ENCODE measurements around the gene C2CD4C. TPM values are rescaled to one million over a fixed set of nuclear protein-coding genes. Genes with fewer than 3 reads are reported as not detected.
"Not testable (repeated sequence)": the region's sequence is repeated elsewhere in the genome, so short reads cannot be mapped to it uniquely, and the experiment has no call there.

C2CD4C gene
- polyA plus RNA-seq, 1 donor from 2014 or later: 21.4 TPM

DNA sequence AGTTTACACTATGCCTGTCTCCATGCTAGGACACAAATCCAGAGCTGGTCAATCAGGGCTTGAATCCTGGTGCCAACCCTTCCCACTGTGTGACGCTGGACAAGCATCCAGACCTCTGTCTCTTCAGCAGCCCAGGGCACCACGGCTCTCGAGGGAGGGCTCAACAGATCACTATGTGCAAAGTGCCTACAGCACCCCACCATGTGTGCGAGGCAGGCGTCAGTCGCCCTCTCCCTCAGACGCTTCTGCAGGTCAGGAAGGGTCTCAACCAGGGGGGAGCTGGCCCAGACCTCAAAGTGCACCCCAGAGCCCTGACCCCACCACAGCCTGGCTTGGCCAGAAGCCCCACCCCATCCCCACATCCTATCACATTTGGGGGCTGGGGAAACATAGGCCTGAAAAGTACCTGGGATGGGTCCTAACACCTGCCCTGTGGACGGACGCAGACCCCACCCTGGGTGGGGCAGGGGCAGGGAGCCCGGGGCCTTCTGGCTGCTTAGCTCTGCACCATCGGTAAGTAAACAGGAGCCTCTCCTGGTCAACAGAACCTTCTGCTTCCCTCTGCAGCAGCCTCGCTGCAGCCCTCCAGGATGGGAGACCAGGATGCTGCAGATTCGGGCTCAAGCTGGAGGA is 2.9 kb upstream of the C2CD4C start:
- Histone ChIP-seq H3K27ac (ENCODE audit: low read length) (no peak overlapping the region), H3K27me3 (ENCODE audit: insufficient read depth, low read depth, low read length) (no peaks in the 10 kb centered on the region), H3K9ac (ENCODE audit: low read length) (no peak overlapping the region), H3K4me2 (ENCODE audit: low read length) (no peak overlapping the region), H3K9me2 (ENCODE audit: insufficient read depth, low read length) (no peaks in the 10 kb centered on the region), H3F3A (ENCODE audit: insufficient read depth, low read length, poor library complexity, severe bottlenecking) (no peaks in the 10 kb centered on the region), H3K9me3 (ENCODE audit: low read length) (no peaks in the 10 kb centered on the region), H4K20me1 (ENCODE audit: insufficient read depth) (no peaks in the 10 kb centered on the region), H3K4me3 (ENCODE audit: low read length) (no peak overlapping the region), H3K79me2 (replicated peaks; ENCODE audit: insufficient read depth, low read length) (peaks cover 2% of the 10 kb centered on the region), H2AFZ (ENCODE audit: low read depth, low read length) (no peak overlapping the region), H3K36me3 (ENCODE audit: insufficient read depth, low read length) (no peaks in the 10 kb centered on the region)
- TF ChIP-seq, protein P1, sequence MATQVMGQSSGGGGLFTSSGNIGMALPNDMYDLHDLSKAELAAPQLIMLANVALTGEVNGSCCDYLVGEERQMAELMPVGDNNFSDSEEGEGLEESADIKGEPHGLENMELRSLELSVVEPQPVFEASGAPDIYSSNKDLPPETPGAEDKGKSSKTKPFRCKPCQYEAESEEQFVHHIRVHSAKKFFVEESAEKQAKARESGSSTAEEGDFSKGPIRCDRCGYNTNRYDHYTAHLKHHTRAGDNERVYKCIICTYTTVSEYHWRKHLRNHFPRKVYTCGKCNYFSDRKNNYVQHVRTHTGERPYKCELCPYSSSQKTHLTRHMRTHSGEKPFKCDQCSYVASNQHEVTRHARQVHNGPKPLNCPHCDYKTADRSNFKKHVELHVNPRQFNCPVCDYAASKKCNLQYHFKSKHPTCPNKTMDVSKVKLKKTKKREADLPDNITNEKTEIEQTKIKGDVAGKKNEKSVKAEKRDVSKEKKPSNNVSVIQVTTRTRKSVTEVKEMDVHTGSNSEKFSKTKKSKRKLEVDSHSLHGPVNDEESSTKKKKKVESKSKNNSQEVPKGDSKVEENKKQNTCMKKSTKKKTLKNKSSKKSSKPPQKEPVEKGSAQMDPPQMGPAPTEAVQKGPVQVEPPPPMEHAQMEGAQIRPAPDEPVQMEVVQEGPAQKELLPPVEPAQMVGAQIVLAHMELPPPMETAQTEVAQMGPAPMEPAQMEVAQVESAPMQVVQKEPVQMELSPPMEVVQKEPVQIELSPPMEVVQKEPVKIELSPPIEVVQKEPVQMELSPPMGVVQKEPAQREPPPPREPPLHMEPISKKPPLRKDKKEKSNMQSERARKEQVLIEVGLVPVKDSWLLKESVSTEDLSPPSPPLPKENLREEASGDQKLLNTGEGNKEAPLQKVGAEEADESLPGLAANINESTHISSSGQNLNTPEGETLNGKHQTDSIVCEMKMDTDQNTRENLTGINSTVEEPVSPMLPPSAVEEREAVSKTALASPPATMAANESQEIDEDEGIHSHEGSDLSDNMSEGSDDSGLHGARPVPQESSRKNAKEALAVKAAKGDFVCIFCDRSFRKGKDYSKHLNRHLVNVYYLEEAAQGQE (IDR thresholded peaks at IDR 0.05; ENCODE audit: borderline replicate concordance): no peak
- TF ChIP-seq POLR2AphosphoS5 (IDR thresholded peaks at IDR 0.05): no peak
- TF ChIP-seq EZH2 (IDR thresholded peaks at IDR 0.05; ENCODE audit: borderline replicate concordance, insufficient read depth, low read length, poor library complexity, severe bottlenecking): no peak
- no peak for TF ChIP-seq TAF1 (IDR thresholded peaks at IDR 0.05; ENCODE audit: low read depth)
- no peak for TF ChIP-seq MXI1 (conservative IDR thresholded peaks at IDR 0.05; ENCODE audit: poor library complexity, severe bottlenecking)
- no peak for TF ChIP-seq RAD21 (conservative IDR thresholded peaks at IDR 0.05)
- no peak for TF ChIP-seq EP300 (conservative IDR thresholded peaks at IDR 0.05; ENCODE audit: poor library complexity, severe bottlenecking)
- TF ChIP-seq, protein P2, sequence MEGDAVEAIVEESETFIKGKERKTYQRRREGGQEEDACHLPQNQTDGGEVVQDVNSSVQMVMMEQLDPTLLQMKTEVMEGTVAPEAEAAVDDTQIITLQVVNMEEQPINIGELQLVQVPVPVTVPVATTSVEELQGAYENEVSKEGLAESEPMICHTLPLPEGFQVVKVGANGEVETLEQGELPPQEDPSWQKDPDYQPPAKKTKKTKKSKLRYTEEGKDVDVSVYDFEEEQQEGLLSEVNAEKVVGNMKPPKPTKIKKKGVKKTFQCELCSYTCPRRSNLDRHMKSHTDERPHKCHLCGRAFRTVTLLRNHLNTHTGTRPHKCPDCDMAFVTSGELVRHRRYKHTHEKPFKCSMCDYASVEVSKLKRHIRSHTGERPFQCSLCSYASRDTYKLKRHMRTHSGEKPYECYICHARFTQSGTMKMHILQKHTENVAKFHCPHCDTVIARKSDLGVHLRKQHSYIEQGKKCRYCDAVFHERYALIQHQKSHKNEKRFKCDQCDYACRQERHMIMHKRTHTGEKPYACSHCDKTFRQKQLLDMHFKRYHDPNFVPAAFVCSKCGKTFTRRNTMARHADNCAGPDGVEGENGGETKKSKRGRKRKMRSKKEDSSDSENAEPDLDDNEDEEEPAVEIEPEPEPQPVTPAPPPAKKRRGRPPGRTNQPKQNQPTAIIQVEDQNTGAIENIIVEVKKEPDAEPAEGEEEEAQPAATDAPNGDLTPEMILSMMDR (IDR thresholded peaks at IDR 0.05; ENCODE audit: poor library complexity, severe bottlenecking): no peak
- no peak for TF ChIP-seq SMC3 (conservative IDR thresholded peaks at IDR 0.05; ENCODE audit: poor library complexity)

DNA sequence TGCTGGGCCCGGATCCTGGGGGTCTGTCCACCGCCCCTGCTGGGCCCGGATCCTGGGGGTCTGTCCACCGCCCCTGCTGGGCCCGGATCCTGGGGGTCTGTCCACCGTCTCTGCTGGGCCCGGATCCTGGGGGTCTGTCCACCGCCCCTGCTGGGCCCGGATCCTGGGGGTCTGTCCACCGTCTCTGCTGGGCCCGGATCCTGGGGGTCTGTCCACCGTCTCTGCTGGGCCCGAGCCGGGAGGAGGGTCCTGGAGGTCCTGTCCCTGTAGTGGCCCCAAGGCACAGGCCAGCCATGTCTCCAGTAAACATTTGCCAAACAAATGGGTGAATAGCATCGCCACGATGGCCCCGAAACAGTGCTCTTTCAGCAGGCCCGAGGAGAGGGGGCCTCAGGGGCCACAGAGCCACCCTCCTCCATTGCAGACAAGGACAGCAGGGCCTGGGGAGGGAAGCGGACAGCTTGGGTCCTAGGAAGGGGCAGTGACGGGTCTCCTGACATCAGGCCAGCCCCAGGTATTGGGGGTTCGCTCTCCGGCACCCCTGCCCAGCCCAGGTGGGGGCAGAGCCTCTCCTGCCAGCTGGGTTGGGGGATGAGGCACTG is 2.3 kb upstream of the C2CD4C start:
- H3K9me2 ChIP-seq (ENCODE audit: insufficient read depth, low read length); H2AFZ ChIP-seq (ENCODE audit: low read depth, low read length); H3K27ac ChIP-seq (ENCODE audit: low read length); H3K9me3 ChIP-seq (ENCODE audit: low read length); H4K20me1 ChIP-seq (ENCODE audit: insufficient read depth); H3K36me3 ChIP-seq (ENCODE audit: insufficient read depth, low read length); H3K79me2 ChIP-seq (replicated peaks; ENCODE audit: insufficient read depth, low read length); H3F3A ChIP-seq (ENCODE audit: insufficient read depth, low read length, poor library complexity, severe bottlenecking); H3K4me3 ChIP-seq (ENCODE audit: low read length); H3K4me2 ChIP-seq (ENCODE audit: low read length); H3K27me3 ChIP-seq (ENCODE audit: insufficient read depth, low read depth, low read length); H3K9ac ChIP-seq (ENCODE audit: low read length): not testable (repeated sequence)

Measured in neural cell (in vitro differentiated cells).